HT1080 (cell line): Measurements from ENCODE around the gene SMR3B. TPM values are rescaled to one million over a fixed set of nuclear protein-coding genes. Genes with fewer than 3 reads are reported as not detected.

Experiments
- DNase-seq: peaks from one replicate; pipeline ENCODE4 v3.0.0-alpha.2; 2015; ENCODE audit warnings: low read depth
- polyA plus RNA-seq, 2 experiments: library from polyadenylated mRNA; depleted of rRNA; stranded (reverse); fragments of >200 nt; gene quantifications; 2 replicates each; pipeline ENCODE4 v1.2.3, GENCODE V29; 2015
- total RNA-seq: library from RNA; depleted of rRNA; stranded (reverse); fragments of >200 nt; shearing (Covaris generic); gene quantifications from 2 replicates; pipeline ENCODE4 v1.2.3, GENCODE V29; 2014; rRNA removed

The SMR3B gene
- not detected in 2 replicates for total RNA-seq
- not detected in 2 replicates for polyA plus RNA-seq (2015; cell fraction: cytosol; rRNA removed)
- polyA plus RNA-seq (2015; cell fraction: nucleus; rRNA removed): not detected in 2 replicates

GRCh38 chr4:70382691-70383181, at the start of gene SMR3B:
Gene SMR3B, plus strand, starts transcription at chr4:70383131. Its CDS starts 1,380 bp downstream, at chr4:70384511.
- no peak for DNase-seq

DNA sequence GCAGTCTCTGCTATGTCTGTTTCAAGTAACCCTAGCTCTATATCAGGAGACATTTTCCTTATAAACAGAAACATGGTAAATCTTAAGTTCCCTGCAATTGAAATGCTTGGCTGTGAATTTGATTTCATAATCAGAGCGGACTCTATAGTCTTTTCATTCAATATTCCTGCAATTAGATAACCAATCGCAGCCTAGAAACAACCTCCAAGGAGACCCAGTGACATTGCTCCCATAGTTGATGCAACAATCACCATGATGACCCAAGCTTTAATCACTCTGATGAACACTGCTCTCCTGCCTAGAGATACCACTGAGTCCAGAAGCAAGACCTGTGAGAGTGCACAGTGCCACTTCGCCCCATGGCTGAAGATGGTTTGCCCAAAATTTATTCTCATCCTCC, 48.2 kb upstream of the SMR3B start, which contains the start of gene CABS1:
CABS1 (plus strand) TSS at position 301 of the 400 bp plus-strand sequence; CDS start at position 360, 59 bp downstream.
- DNase-seq: no peak

GRCh38 chr4:70336043-70336442, 46.9 kb upstream of the SMR3B start:
- no peak for DNase-seq

DNA sequence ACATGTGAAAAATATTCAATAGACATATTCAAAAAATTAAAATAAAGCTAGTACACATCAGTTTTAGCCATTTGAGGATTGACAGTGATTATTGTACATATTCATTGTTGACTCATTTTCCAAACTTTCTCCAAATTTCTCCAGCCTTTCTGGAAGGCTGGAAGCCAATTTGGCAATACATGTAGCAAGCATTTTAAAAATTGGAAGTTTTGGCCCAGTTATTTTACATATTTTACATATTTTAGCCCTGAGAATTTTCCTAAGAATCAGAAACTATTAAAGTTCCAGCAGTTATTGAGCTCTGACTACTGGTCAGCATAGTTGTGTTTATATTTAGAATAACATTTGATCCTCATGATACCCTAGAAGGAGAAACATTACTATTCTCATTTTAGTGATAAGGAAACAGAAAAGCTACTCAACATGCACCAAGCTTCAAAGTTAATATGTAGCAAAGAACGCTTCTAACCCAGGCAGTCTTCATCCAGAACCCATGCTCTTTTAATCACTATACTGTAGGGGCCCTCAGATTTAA, 45.0 kb upstream of the SMR3B start:
- DNase-seq: no peak

DNA sequence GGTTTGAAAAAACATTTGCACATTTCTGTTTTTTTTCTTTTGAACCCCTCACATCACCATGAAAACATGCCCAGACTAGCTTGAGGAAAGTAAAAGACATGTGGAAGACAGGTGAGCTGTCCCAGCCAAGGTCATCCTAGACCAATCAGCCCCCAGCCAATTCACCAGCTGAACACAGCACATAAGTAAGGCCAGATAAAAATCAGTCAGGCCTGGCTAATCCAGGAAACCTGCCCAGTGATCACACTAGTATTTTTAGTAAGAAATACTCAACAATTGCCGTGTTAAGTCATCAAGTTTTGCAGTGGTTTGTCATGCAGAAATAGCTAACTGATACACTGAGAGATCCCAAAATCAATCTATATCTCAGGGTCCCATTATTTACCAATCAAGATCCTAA, 26.7 kb upstream of the SMR3B start:
- DNase-seq: no peak

- no peak for DNase-seq
Observed at GRCh38 chr4:70359115-70359661, 23.7 kb upstream of the SMR3B start.

DNA sequence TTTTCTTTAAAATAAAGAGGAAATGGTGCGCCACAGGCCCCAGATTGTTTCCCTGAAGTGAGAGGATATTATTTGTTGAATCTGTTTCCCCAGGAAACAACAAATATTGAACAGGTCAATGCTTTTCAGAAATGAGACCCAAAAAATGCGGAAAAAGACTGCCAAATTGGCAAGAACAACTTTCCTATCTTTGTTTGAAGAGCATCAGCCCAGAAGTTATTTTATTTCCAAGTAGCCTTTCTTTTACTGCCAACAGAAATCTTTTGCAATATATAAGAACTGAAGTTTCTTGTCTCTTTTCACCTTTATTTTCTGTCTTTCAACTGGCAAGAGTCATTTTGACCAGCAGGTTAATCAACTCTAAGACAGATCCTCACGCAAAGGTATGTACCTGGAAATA, 22.5 kb upstream of the SMR3B start, which contains the start of gene SMR3A:
SMR3A (plus strand) TSS at position 301 of the 400 bp plus-strand sequence. CDS start 1,356 bp downstream, outside the sequence.
- DNase-seq: no peak

GRCh38 chr4:70364002-70364401, 18.9 kb upstream of the SMR3B start:
- DNase-seq: no peak

GRCh38 chr4:70365479-70365878, 17.5 kb upstream of the SMR3B start:
- peak; percentile 38 for DNase-seq

DNA sequence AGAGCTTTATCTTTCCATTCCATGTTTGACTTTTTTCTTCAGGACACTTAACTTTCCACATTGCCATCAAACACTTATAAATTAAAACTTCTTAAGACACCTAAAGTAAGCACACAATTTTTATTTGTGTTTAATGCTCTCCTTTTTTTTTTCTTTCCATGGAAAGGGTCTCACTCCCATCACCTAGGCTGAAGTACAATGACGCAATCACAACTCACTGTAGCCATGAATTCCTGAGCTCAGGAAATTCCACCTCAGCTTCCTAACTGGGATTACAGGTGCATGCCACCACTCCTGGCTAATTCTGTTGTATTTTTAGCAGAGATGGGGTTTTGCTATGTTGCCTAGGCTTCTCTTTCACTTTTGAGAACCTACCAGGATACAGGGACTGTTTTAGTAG, 15.1 kb upstream of the SMR3B start:
- no peak for DNase-seq

DNA sequence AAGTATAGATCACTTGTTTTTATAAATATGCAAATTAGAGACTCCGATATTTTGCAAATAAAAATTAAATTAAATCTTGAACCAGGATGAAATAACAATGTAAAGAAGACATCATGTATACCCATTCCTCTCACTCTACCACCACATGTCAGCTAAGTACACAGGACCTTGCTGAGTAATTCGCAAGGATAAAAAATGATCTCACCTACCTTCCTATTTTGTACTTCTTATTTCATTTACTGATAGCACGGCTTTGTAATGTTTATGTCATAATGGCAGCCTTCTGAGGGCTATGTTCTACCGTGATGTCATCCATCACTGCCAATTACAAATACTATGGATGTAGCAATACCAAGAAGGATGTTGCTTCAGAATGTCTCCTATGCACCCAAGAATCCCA, 10.9 kb upstream of the SMR3B start:
- no peak for DNase-seq

GRCh38 chr4:70372760-70373159, 10.2 kb upstream of the SMR3B start:
- no peak for DNase-seq

DNA sequence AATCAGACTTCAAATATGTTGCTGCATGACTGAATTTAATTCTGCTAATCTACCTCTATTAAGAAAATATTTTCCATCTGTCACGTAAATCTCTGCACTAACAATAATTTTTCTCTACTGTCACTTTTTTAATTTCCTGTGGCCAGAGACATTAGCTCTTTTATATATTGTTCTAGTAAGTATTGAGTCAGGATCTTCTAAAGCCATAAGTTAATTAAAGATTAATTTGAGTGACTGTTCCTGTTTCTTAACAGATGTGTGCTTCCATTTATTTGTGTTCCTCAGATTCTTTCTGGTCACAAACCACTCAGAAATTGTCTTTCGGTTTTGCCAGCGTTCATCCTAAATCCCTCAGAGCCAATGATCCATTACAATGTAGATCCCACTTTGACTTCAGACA, 2.4 kb upstream of the SMR3B start:
- DNase-seq: no peak

GRCh38 chr4:70392057-70392776, 9.3 kb downstream of the SMR3B start:
- DNase-seq: no peak

DNA sequence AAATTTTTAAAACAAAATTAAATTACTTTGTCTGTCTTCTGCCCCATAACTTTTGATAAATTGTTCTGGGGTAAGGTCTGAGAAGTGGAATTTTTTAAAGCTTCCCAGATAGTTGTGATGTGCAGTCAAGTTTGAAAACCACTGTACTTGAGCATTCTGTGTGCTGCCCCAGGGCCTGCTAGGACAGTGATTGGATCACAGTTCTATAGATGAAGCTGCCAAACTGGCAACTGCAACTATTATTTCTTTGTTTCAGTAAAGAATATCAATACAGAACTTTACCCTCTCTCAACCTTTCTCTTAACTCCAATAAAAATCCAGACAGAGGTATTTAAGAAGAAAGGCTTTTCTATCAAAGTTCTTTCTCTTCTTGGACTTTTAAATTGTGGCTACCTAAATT, 14.6 kb downstream of the SMR3B start, which contains the start of gene OPRPN:
OPRPN (plus strand) TSS at position 361 of the 400 bp plus-strand sequence. CDS start 1,346 bp downstream, outside the sequence.
- no peak for DNase-seq

DNA sequence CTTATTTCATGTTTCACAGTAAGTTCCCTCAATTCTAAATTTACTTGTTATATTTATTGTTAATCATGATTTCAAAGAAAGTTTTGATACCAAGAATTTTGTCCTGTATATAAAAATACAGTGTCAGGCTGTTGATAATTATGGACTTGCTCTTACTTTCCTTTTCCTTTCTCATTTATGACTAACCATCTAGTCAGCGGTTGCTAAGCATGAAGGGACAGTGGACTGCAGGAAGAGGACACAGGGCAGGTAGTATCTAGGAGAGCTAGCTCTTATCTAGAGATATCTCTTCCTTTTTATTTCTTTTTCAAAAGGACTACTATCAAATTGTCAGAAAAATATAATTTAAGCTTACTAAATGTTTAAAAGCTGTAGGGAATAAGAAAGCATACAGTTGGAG, 16.4 kb downstream of the SMR3B start:
- peak; percentile 64 for DNase-seq

- no peak for DNase-seq
Observed at GRCh38 chr4:70402762-70403161, 19.8 kb downstream of the SMR3B start.

DNA sequence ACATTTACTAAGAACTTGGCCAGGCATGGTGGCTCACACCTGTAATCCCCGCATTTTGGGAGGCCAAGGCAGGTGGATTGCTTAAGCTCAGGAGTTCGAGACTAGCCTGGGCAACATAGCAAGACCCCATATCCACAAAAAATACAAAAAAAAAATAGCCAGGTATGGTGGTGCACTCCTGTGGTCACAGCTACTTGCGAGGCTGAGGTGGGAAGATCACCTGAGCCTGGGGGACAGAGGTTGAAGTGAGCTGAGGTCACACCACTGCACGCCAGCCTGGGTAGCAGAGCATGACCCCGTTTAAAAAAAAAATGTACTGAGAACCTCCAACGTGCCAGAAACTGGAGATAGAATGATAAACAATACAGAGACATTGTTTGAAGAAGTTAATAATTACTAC, 22.8 kb downstream of the SMR3B start:
- DNase-seq: no peak

GRCh38 chr4:70425306-70425705, 42.4 kb downstream of the SMR3B start:
- DNase-seq: no peak

DNA sequence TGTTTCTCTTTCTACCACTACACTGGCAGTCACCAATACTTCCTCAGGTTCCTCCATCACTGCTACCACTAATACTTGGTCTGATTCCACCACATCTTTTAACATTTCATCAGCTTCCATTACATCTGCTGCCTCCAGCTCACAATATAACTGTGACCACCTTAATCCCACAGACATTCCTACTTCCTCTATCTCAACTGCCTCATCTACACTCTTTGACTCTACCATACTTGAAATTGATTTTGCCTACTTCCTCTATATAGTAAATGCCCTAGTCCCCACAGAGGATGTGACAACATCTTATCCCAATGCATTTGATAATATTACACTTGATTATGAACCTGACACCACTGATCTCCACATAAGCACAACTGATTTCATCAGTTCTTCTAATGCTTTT, 43.9 kb downstream of the SMR3B start:
- no peak for DNase-seq

GRCh38 chr4:70437197-70437596, 54.3 kb downstream of the SMR3B start:
- no peak for DNase-seq
